ENCODE results near the gene PSMC6.

The PSMC6 gene

DNA sequence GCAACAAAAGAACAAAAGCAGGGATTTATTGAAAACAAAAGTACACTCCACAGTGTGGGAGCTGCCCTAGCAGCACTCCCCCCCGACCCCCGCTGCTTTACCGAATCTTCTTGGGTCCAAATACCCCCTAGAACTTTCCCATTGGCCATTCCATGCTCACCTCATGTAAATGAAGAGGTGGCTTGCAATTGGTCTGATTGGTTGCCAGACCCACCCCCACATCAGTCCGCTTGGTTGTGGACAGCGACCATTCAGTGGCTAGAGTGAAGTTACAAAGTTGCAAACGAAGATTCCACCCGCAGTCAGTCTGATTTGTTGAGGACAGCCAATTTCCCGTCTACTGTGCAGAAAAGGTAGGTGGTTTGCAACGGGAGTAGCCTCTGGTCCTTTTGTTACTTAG lies 26.8 kb downstream of the PSMC6 start:
- Histone ChIP-seq H3K4me1 (ENCODE audit: insufficient read depth, low read length, severe bottlenecking) (peaks cover 13% of the 10 kb centered on the region), H3K79me2 (ENCODE audit: insufficient read depth, low read length) (peaks cover 42% of the 10 kb centered on the region), H3F3A (ENCODE audit: insufficient read depth, low read length) (no peaks in the 10 kb centered on the region; the same call in 1 of the 2 replicates), H3K4me3 (ENCODE audit: low read depth, low read length, poor library complexity, severe bottlenecking) (no peak overlapping the region), H3K9ac (ENCODE audit: low read length) (no peak overlapping the region), H3K27ac (ENCODE audit: low read depth, low read length, poor library complexity, severe bottlenecking) (no peak overlapping the region), H3K27me3 (ENCODE audit: insufficient read depth, low read length) (no peaks in the 10 kb centered on the region), H3K9me3 (ENCODE audit: low read length) (no peaks in the 10 kb centered on the region), H3K4me2 (ENCODE audit: low read length) (no peak overlapping the region), H3K9me2 (ENCODE audit: low read depth, low read length) (no peaks in the 10 kb centered on the region), H4K20me1 (ENCODE audit: insufficient read depth, low read length) (no peaks in the 10 kb centered on the region), H2AFZ (ENCODE audit: low read length) (no peak overlapping the region), H3K36me3 (ENCODE audit: insufficient read depth, low read length) (peaks cover 29% of the 10 kb centered on the region; the same call in 1 of the 2 replicates)
- TF ChIP-seq, protein P1, sequence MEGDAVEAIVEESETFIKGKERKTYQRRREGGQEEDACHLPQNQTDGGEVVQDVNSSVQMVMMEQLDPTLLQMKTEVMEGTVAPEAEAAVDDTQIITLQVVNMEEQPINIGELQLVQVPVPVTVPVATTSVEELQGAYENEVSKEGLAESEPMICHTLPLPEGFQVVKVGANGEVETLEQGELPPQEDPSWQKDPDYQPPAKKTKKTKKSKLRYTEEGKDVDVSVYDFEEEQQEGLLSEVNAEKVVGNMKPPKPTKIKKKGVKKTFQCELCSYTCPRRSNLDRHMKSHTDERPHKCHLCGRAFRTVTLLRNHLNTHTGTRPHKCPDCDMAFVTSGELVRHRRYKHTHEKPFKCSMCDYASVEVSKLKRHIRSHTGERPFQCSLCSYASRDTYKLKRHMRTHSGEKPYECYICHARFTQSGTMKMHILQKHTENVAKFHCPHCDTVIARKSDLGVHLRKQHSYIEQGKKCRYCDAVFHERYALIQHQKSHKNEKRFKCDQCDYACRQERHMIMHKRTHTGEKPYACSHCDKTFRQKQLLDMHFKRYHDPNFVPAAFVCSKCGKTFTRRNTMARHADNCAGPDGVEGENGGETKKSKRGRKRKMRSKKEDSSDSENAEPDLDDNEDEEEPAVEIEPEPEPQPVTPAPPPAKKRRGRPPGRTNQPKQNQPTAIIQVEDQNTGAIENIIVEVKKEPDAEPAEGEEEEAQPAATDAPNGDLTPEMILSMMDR (IDR thresholded peaks at IDR 0.05; ENCODE audit: low read length) = no peak
- no peak for TF ChIP-seq EZH2 (IDR thresholded peaks at IDR 0.05; ENCODE audit: borderline replicate concordance, low read length)

DNA sequence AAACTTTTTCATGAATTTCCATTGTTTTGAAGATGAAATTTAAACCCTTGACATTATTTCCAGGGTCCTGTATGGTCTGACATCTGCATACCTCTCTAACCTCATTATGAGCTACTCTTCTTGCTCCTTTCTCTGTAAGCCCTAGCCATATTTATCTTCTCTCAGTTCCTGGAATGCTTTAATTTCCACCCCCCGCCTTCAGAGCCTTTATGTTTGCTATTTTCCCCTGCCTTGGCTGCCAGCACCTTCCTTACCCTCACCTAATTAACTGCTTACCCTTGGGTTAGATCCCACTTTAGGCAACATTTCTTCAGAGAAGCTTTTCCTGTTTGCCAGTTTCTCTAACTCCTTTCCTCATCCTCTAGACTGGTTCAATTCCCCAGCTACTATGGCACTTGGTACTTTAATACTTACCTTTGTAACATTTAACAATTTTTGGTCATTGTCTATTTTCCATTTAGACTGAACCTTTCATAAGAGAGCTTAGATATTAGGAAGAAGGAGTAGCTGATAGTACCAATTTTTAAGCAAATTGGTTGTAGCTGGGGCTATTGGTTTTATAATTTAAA lies 29.0 kb downstream of the PSMC6 start:
- H3K4me3 ChIP-seq (ENCODE audit: low read depth, low read length, poor library complexity, severe bottlenecking) = no peak overlapping the region
- TF ChIP-seq, protein P1 (IDR thresholded peaks at IDR 0.05; ENCODE audit: low read length) = no peak
- no peak for TF ChIP-seq EZH2 (IDR thresholded peaks at IDR 0.05; ENCODE audit: borderline replicate concordance, low read length)
- H3K9me2 ChIP-seq (ENCODE audit: low read depth, low read length) = no peaks in the 10 kb centered on the region
- H3K9me3 ChIP-seq (ENCODE audit: low read length) = no peaks in the 10 kb centered on the region
- no peaks in the 10 kb centered on the region; the same call in 1 of the 2 replicates for H3F3A ChIP-seq (ENCODE audit: insufficient read depth, low read length)
- peaks cover 51% of the 10 kb centered on the region for H3K79me2 ChIP-seq (ENCODE audit: insufficient read depth, low read length)
- H3K4me2 ChIP-seq (ENCODE audit: low read length) = no peak overlapping the region
- H3K27me3 ChIP-seq (ENCODE audit: insufficient read depth, low read length) = no peaks in the 10 kb centered on the region
- no peak overlapping the region for H2AFZ ChIP-seq (ENCODE audit: low read length)
- H4K20me1 ChIP-seq (ENCODE audit: insufficient read depth, low read length) = no peaks in the 10 kb centered on the region
- H3K27ac ChIP-seq (ENCODE audit: low read depth, low read length, poor library complexity, severe bottlenecking) = no peak overlapping the region
- peaks cover 29% of the 10 kb centered on the region; the same call in 1 of the 2 replicates for H3K36me3 ChIP-seq (ENCODE audit: insufficient read depth, low read length)
- H3K9ac ChIP-seq (ENCODE audit: low read length) = no peak overlapping the region
- H3K4me1 ChIP-seq (ENCODE audit: insufficient read depth, low read length, severe bottlenecking) = peaks cover 19% of the 10 kb centered on the region

DNA sequence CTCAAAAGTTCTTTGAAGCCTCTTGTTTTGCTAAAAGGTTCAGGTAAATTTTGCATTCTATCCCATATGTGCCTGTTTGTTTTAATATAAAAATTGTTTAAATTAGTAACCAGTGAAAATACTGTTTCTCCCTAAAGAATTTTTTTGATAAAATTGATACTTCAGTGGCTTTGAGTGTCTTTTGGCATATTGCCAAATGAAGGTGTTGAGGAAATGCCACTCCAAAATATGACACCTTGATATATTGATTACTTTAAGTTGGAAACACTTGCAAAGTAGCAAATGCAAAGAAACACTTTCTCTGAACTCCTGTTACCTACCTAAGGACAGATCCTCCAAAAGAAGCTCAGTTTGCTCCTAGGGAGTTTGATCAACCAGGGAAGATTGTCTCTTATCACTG lies 31.4 kb downstream of the PSMC6 start:
- no peak overlapping the region for H3K4me2 ChIP-seq (ENCODE audit: low read length)
- H3F3A ChIP-seq (ENCODE audit: insufficient read depth, low read length) = no peaks in the 10 kb centered on the region; the same call in 1 of the 2 replicates
- H3K4me1 ChIP-seq (ENCODE audit: insufficient read depth, low read length, severe bottlenecking) = peaks cover 31% of the 10 kb centered on the region
- no peak overlapping the region for H3K27ac ChIP-seq (ENCODE audit: low read depth, low read length, poor library complexity, severe bottlenecking)
- no peaks in the 10 kb centered on the region for H3K9me2 ChIP-seq (ENCODE audit: low read depth, low read length)
- no peak overlapping the region for H3K9ac ChIP-seq (ENCODE audit: low read length)
- H3K4me3 ChIP-seq (ENCODE audit: low read depth, low read length, poor library complexity, severe bottlenecking) = no peak overlapping the region
- no peaks in the 10 kb centered on the region for H3K9me3 ChIP-seq (ENCODE audit: low read length)
- no peaks in the 10 kb centered on the region for H4K20me1 ChIP-seq (ENCODE audit: insufficient read depth, low read length)
- no peak for TF ChIP-seq EZH2 (IDR thresholded peaks at IDR 0.05; ENCODE audit: borderline replicate concordance, low read length)
- TF ChIP-seq, protein P1 (IDR thresholded peaks at IDR 0.05; ENCODE audit: low read length) = no peak
- peaks cover 21% of the 10 kb centered on the region; the same call in 1 of the 2 replicates for H3K36me3 ChIP-seq (ENCODE audit: insufficient read depth, low read length)
- H3K27me3 ChIP-seq (ENCODE audit: insufficient read depth, low read length) = no peaks in the 10 kb centered on the region
- H3K79me2 ChIP-seq (ENCODE audit: insufficient read depth, low read length) = peaks cover 59% of the 10 kb centered on the region
- no peak overlapping the region for H2AFZ ChIP-seq (ENCODE audit: low read length)

Data from OCI-LY1 (cell line).